Daoy (cell line): ENCODE measurements around the gene CENPP. TPM values are rescaled to one million over a fixed set of nuclear protein-coding genes. Genes with fewer than 3 reads are reported as not detected.
"Not testable (repeated sequence)": the region's sequence is repeated elsewhere in the genome, so short reads cannot be mapped to it uniquely, and the experiment has no call there.

ENCODE experiments used
- DNase-seq: peaks from one replicate; pipeline ENCODE4 v3.0.0-alpha.2; 2015; ENCODE audit warnings: low read depth
- total RNA-seq: library from RNA; depleted of rRNA; stranded (reverse); fragments of >200 nt; shearing (Covaris generic); gene quantifications from 2 replicates; pipeline ENCODE4 v1.2.3, GENCODE V29; 2014

The CENPP gene
- total RNA-seq, 1 experiment from 2014 or later: 7.6 TPM

DNA sequence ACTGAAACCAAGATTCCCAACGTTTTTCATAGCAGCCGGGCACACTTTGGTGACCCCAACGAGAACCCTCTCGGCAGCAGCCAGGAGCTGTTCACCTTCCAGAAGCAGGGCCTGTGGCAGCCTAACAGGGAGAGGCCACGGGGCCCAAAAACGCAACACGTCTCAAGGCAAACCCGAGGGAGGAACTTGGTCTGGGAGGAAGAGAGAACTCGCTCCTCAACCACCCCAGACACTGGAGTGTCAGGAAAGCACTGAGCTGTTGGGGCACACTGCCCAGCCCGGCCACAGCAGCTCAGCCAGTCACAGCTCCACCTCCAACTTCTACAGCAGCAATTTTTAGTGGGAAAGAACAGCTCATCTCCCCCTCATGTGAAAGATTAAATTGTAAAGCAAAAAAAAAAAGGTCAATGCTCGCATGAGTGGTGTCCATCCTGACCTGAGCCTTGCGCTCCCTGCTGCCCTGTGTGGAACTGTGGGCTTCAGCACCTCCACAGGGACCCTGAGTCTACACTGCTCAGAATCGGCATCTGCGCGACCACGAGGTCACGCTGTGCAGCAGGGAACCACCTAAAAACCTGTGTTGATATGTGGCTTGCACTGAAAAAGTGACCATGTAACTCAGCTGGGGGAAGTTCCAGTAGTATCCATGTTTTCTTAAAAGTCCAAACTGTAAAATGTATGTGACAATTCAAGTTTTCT, 289.2 kb downstream of the CENPP start:
- DNase-seq: no peak

DNA sequence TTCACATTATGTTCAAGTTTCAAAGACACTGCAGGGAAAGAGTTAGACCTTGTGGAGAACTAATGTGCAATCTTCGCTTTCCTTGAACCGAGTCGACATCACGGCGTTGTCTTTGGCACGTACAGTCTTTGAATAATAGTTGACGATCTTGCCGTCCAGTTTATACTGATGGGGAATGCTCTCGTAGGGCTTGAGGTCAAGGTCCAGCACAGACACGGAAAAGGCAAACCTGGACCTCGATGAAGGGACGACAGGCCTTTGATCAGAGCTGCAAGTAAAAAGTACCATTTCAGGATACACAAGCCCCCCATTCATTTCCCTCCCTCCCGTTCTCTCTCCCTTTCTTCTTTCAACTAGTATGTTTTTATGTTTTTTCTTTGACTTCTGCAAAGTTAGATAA, 290.0 kb downstream of the CENPP start:
- no peak for DNase-seq

DNA sequence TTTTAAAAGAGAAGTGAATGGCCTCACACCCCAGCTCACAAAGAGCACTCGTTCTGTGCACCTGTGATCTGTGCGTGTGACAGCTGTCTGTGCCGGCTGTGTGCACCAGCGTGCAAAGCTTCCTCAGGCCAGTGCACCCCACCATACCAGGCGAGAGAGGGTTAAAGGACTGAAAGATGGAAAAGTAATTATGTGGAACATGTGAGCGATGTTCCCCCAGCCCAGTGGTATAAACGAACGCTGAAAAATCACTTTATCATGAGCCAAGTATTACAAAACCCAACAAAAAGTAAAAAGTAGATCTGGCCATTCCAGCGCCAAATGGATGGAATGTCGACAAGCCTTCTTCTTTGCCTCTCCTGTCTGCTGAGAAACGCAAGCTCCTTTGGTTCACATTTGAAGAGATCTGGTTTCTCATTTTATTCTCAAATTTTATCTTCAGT, 290.5 kb downstream of the CENPP start:
- DNase-seq: no peak

DNA sequence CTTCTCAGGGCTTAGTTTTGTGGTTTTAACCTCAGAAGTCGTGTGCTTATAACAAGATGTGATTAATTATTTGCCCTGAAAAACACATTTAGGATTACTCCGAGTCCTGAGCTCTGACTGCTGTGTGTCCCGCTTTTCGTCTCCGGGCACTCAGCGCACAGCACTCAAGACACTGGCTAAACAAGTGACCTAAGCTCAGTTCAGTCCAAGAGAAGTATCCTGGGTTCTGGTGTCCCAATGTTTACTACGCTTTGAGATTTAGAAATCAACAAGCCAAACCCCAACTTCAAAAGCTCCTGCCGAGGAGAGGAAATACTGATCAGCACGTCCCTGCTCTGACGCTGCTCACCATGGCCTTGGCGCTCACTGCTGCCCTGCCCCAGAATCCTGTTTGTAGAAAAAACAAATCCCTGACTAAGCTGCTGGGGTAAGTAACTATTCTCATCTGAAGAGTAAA, 290.9 kb downstream of the CENPP start:
- no peak for DNase-seq

DNA sequence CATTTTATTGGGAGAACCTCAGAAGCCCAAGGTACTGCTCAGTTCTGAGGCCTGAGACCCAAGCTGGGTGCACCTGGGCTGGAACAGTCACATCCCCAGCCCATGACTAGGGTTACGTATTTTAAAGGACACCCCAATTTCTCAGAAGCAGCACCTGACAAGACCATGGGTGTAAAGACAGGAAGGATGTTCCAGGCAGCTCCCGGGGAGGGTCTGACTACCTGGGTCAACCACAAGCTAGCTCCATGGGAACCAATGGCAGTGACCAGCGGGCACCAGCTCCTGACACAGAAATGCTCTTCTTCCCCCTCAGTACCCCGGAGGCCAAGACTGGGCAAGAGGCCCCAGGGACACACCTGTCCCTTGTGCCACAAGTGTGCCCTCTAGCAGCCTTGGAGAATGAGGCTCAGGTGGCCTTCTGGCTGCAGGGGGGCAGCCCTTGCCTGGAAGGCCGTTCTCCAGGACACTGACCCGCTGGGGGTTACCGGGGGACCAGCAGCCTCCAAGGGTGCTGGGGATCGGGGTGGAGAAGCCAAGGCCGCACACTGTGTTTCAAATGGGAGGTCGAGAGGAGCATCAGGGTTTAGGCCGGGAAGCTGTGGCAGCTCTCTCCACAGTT, 291.6 kb downstream of the CENPP start:
- DNase-seq: no peak

DNA sequence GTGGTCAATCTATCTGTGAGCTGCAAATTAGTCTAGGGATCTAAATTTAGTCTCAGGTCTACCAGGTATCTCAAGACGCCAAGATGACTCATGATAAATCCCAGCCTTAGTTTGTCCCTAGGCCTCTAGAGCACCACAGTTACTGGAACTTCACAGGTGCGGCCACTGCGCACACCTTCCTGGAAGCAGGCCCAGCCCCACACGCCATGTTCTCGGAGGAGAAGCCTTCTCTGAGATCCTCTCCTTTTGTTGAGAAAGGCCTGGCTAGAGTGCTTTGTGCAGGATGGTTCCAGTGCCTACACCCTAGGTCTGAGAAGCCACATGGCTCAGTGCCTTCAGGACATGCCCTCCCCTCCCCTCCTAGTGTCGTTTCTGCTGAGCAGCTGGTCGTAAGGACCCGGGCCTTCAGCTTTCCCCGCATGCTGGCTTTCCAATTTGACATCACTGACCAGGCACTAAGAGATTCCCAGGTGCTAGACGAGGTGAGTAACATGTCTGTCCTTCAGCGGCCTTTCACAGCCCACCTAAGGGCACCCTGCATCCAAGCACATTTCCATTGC, 292.3 kb downstream of the CENPP start:
- no peak for DNase-seq

DNA sequence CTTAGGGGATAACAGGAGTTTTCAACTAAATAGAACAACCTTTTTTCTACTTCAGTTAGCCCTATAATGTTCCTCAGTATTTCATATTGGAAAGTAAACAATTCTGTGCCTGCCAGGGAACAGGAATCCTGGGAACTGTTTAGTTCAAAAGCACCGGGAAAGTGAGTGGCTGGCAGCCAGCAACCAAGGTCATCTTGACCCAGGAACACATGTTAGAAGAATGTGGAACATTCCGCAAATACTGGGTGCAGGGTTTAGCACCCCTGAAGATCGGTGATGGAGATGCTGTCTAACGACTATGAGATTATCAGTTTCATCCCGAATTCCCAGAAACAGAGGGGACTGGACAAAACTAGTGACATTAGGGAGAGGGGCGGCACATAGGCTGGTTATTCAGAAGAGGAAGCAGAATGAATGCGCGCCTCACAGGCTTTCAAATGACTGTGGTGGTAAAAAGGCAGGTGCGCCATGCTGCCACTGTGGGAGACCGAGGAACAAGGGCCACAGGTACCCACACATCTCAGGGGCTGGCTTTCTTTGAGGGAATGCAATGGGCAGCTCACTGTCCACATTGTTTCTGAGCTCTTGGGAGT, 293.0 kb downstream of the CENPP start:
- no peak for DNase-seq

DNA sequence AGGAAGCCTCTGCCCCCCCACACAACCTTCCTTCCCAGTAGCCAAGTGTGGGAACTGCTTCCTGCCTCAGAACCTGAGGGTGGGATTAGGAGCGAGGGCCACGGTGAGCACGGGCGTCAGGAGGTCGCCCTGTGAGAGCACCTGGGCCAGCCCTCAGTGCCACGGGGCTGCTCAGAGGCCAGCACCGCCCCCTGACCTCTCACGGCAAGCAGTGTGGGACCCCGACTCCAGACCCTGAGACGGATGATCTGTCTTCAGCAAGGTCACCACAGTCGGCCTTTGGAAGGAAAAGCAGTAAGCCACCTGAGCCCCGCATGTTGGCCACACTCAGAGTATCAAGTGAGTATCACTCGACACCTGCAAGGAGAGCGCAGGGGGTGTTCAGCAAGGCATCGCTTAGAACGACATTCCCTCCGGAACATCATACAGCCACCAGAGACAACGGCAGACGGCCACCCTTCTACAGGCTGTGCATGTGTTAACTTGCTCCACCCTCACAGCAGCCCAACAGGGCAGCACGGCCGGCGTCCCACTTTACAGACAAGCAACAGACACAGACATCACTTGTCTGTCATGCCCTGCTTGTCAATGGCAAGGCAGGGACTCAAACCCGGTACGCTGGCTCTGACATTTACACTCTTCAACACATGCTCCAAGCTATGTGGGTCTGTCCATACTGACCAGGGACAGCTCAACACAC, 294.0 kb downstream of the CENPP start:
- DNase-seq: no peak

DNA sequence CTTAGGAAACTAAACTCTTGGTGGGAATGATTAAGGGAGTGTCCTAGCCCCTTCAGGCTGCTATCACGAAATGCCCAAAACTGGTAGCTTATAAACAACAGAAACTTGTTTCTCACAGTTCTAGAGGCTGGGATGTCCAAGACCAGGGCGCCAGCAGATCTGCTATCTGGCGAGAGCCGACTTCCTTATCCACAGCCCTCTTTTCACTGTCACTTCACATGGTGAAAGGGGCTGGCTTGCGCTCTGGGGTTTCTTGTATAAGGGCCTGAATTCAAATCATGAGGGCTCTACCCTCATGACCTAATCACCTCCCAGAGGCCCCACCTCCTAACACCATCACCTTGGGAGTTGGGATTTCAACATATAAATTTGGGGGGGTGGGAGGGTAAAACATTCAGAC, 295.1 kb downstream of the CENPP start:
- no peak for DNase-seq

DNA sequence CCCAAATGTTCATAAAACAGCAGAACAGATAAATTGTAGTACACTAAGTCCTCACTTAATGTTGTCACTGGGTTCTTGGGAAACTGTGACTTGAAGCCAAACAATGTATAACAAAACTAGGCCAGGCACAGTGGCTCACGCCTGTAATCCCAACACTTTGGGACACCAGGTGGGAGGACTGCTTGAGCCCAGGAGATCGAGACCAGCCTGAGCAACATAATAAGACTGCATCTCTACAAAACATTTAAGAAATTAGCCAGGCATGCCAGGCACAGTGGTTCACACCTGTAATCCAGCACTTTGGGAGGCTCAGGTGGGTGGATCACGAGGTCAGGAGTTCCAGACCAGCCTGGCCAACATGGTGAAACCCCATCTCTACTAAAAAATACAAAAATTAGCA, 298.2 kb downstream of the CENPP start:
- DNase-seq: not testable (repeated sequence)

DNA sequence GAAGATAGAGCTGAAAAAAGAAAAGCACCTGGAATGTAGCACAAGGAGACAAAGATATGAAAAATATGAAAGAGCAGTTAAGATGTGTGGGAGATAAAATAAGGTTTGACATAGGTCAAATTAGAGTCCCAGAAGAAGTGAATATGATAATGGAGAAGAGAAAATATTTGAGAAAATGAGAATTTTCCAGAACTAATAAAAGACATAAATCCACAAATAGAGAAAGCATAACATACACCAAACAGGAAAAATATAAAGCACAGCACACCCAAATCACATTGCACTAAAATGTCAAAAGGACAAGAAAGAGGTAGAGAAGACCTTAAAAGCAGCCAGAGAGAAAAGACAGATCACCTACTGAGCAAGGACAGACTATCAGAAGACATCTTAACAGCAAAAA, 300.7 kb downstream of the CENPP start:
- no peak for DNase-seq

DNA sequence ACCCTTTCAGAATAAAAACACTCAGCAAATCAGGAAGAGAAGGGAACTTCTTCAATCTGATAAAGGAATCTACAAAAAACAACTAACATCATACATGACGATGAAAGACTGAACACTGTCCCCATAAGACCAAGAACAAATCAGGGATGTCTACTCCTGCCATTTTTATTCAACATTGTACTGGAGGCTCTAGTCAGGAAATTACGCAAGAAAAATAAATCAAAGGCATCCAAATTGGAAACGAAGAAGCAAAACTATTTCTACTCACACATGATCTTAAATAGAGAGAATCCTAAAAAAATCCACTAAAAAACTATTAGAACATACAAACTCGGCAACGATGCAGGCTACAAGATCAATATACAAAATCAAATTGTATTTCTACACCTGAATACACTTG, 301.9 kb downstream of the CENPP start:
- DNase-seq: no peak

DNA sequence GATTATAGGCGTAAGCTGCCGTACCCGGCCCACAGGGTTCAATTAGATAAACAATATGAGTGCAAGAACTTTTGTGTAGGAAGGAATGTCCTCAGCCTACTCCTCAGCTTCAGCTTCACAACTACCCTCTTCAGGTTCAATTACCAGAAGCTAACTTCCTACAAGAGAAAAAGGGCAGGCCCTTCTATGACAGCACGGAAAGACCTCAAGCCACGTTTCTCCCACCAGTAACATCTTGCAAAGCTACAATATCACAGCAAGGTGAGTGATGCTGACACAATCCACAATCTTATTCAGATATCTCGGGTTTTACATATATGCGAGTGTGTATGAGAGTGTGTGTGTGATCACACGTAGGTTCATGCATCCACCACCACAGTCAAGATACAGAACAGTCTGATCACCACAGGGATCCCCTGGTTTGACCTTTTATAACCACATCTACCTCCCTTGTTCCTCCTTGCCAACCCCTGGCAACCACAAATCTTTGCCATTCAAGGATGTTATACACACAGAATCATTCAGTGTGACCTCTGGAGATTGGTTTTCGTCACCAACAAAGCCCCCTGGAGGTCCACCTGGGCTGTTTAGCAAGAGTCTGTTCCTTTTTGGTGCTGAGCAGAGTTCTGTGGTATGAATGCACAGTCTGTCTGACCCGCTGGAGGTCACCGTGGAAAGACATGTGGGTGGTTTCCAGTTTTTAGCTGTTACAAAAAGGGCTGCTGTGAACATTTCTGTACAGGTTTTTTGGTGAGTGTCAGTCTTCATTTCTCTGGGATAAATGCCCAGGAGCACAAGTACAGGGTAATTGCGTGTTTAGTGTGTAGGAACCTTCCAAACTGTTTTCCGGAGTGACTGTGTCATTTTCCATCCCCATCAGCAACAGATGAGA, 305.9 kb downstream of the CENPP start:
- DNase-seq: no peak

DNA sequence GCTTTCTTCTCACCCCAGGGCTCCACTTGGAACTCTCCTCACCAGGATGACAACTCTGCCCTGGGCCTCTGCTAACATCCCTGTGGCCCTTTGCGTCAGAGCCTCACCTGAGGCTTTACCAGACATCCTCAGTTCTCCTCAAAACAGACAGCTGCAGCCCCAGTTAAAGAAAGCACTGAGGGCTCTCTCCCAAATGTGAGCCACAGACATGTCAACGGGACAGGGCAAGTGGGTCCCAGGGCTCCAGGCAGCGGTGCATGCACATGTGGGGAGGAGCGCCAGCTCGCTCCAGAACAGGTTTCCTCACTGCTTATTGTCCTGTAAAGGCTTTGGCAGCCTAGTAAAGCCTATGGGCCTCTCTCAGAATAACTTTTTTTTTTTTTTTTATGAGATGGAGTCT, 306.9 kb downstream of the CENPP start:
- no peak for DNase-seq

DNA sequence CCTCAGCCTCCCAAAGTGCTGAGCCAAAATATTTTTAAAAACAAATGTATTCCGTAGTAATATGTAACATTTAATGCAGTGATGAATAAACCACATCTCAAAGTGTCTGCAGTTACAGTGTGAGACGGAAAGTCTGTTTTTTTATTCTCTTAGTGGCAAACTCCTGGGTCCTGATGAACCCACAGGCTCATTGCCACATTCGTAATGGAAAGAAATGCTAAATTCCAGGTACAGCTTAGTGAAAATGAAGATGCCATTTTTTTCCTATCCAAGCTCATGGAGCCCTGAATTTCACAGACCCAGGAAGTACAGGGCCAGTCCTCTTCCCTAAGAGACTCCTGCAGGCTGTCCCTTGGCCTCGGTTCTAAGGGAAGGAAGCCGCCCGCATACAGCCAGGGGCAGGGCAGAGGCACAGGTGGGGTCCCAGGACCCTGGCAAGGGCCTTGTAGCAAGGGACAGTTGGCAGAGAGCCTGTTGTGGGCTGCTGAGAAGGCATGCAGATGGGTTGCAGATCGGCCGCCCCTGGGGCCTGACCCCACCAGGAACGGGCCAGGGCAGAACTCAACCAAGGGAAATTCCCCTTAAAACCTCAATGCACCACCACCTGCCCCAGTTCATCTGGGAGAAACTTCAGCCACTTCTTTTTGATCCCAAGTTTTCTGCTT, 308.0 kb downstream of the CENPP start:
- DNase-seq: no peak

DNA sequence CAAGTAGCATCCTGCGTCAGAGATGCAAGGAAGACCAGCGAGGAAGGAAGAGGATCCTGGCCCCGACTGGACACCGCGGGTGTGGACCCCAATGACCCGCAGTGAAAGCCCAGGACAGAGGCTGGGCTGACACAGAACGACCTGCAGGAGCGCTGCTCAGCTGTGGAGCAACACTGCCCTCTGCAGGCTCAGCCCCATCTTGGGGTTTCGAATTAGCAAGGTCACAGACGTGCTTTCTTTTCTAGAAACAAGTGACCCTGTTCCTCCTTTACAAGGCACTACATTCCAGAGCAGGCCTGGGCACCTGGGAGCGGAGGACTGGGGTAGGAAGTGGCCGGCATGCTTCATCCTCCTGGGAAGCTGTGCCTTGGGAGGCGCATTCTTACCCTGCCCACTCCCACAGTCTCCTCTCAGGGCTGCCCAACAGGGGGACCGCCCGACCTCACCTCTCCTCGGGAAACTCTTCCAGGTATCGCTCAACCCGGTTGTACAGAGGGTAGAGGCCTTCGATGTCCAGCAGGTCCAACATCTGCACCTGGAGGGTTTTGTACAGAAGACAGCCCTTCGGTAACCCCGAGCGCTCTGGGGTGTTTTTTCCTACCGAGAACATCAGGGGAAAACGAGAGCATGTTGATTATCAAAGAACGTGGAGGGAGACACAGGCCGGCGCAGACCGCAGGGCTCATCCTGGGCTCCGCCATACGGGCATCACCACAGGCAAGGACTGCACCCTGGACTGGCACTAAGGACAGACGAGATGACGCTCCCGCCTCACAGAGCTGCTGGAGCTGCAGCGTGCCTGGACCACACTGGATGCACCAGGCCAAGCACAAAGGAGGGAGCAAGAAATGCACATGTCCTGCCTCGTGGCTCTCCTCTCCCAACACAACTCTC, 309.2 kb downstream of the CENPP start:
- DNase-seq: peak; percentile 76

DNA sequence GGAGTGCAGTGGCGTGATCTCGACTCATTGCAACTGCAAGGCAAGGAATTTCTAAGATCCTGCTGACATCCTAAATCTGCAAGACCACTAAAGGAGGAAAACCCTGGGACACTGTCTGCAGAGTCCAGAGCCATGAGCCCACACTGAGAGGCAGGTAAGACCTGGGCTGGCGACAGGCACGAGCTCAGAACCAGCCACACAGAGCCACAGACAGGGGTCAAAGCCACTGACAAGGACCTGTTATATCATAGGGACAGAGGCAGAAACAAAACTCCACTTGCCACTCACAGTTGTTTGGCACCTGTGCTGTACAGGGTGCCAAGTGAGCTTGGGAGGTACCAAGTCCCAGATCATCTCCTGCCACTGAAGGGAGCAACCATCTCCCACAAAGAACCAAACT, 310.0 kb downstream of the CENPP start:
- DNase-seq: no peak

DNA sequence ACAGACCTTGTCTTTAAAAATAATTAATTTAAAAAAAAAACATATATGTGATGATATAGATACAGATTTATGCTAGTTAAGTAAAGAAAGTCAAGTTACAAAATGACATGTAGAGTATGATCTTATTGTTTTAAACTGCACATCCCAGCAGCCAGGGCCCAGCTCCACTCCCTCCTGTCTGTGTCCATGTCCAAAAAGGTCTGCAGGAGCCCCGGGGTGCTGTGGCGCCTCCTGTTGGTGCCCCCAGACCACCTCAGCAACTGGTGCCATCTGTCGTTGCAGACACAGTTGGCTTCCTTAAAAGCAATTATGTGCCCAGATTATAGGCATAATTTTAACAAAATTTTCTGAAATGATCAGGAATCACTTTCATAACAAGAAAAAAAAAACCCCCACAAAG, 310.9 kb downstream of the CENPP start:
- no peak for DNase-seq

DNA sequence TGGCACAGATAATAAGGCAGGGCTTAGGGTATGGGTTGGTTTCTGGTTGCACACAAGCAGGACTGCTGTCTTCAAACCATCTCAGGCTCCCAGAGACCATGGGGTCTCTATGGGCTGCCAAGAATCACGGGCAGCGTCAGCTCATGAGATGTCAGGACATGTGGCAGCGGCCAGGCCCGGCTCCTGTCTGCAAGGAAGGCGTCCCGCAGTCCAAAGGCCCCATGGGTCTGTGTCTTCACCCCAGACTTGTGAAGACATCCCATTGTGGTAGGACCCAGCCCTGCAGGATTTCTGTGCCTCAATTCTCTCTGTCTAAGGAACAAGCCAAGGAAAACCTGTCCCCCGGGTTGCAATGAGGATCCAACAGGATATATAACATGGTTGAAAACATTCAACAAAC, 311.6 kb downstream of the CENPP start:
- DNase-seq: no peak
